CD4-positive, alpha-beta T cell (primary cell): Measurements from ENCODE around the gene ABL1. TPM values are rescaled to one million over a fixed set of nuclear protein-coding genes. Genes with fewer than 3 reads are reported as not detected.

Source experiments
- ATAC-seq: fragments of 200-7000 bp; cut with Tn5 transposase; one replicate; pipeline ENCODE4 v1.10.0; 2022; ENCODE audit warnings: mild to moderate bottlenecking; ENCODE audit not compliant: poor library complexity
- CTCF ChIA-PET: fragments of 350-600 bp; sonication (Branson Sonifier 250); formaldehyde crosslinking; loops from one replicate; lab custom pipeline; 2021; ENCODE audit warnings: antibody characterized with exemption, inconsistent platforms; lab: Charles Lee
- POLR2A ChIA-PET: fragments of 350-600 bp; sonication (Branson Sonifier 250); formaldehyde crosslinking; loops from one replicate; lab custom pipeline; 2021; ENCODE audit warnings: antibody characterized with exemption, inconsistent platforms; lab: Charles Lee
- DNase-seq, 14 experiments: peaks; one replicate each; pipeline ENCODE4 v3.0.0-alpha.2; 2013 to 2020; ENCODE audit warnings: mixed read lengths in 2 of 14
- H3K27ac ChIP-seq, 2 donors: one replicate each; pipeline versions ENCODE4 v1.5.1 to v1.7.0; 2013; ENCODE audit warnings: low read length in 2 of 2, low read depth in 1 of 2, mild to moderate bottlenecking in 1 of 2
- H3K27me3 ChIP-seq, 2 experiments: 1 replicate in 1 of 2; 2 replicates in 1 of 2; pipeline versions ENCODE4 v1.6.1 to v1.7.0; 2013; ENCODE audit warnings: low read length in 2 of 2, control low read depth in 1 of 2, mild to moderate bottlenecking in 1 of 2, moderate library complexity in 1 of 2; ENCODE audit not compliant: insufficient read depth in 2 of 2, control insufficient read depth in 1 of 2
- H3K36me3 ChIP-seq: one replicate; pipeline ENCODE4 v1.6.1; 2013; ENCODE audit warnings: low read length, control low read depth; ENCODE audit not compliant: insufficient read depth
- H3K4me1 ChIP-seq: one replicate; pipeline ENCODE4 v1.6.1; 2013; ENCODE audit warnings: low read length, control low read depth; ENCODE audit not compliant: insufficient read depth
- H3K4me3 ChIP-seq: one replicate; pipeline ENCODE4 v1.5.1; 2013; ENCODE audit warnings: mild to moderate bottlenecking, low read length, moderate library complexity
- H3K9me3 ChIP-seq, 2 experiments: 1 replicate in 1 of 2; 2 replicates in 1 of 2; pipeline versions ENCODE4 v1.6.1 to v1.7.0; 2013; ENCODE audit warnings: low read length in 2 of 2, mild to moderate bottlenecking in 2 of 2, control low read depth in 1 of 2, moderate library complexity in 1 of 2; ENCODE audit not compliant: control insufficient read depth in 1 of 2, insufficient read depth in 1 of 2
- H3K27ac Mint-ChIP-seq: one replicate; pipeline ENCODE4 v1.8.0; 2020; ENCODE audit warnings: mixed read lengths
- H3K27me3 Mint-ChIP-seq: one replicate; pipeline ENCODE4 v1.8.0; 2021; ENCODE audit warnings: mixed read lengths
- H3K36me3 Mint-ChIP-seq: one replicate; pipeline ENCODE4 v1.8.0; 2021; ENCODE audit warnings: low read depth, mixed read lengths
- H3K4me1 Mint-ChIP-seq: one replicate; pipeline ENCODE4 v1.8.0; 2021; ENCODE audit warnings: low read depth, mixed read lengths
- H3K4me3 Mint-ChIP-seq: one replicate; pipeline ENCODE4 v1.8.0; 2020; ENCODE audit warnings: mild to moderate bottlenecking, mixed read lengths
- H3K9me3 Mint-ChIP-seq: one replicate; pipeline ENCODE4 v1.8.0; 2020; ENCODE audit warnings: mixed read lengths
- intact Hi-C, 2 experiments: fragments of 100-400 bp; cut with DNase I in 1 of 2; cut with micrococcal nuclease in 1 of 2; formaldehyde crosslinking; loops; one replicate each; pipeline versions ENCODE4 v1.15.1 to v1.9.0; 2023 to 2025; cut with DNase I, micrococcal nuclease
- total RNA-seq, 174 experiments: library from RNA in 2 of 174; stranded (reverse) in 2 of 174; gene quantifications; one replicate each; pipeline ENCODE4 v1.2.3 and lab custom pipeline; 2021 to 2026
- TF ChIP-seq, protein P1 (sequence below): fragments of 200-600 bp; IDR thresholded peaks from one replicate; pipeline ENCODE4 v1.8.0; 2022; ENCODE audit warnings: antibody characterized with exemption, mild to moderate bottlenecking

Gene ABL1
- total RNA-seq, 2 experiments from 2014 or later: 29.8 to 33.7 TPM

DNA sequence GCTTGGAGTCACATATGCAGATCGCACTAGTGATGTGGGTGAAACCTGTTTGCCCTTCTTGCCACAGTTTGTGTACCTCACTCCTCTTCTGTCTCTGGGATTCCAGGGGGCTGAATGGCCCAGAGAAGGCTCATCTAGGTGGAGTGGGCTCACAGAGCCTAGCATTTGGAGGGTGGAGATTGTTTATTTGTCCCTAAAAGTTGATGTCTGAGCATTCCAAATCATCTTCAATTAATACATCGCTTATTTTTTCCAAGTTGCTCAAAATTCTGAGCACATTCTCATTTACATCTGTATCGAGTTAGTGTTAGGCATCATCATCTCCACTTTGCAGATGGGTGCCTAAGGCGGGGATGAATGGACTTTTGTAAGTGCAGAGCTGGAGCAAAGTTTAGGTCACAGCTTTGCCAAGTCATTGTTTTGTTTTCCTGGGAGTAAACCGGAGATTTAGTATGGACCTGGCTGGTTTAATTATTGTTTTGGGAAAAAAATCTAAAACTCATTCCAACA lies 2.0 kb downstream of the ABL1 start:
- Histone ChIP-seq H3K36me3 (no peaks in the 10 kb centered on the region), H3K27ac (no peak overlapping the region), H3K9me3 (no peaks in the 10 kb centered on the region), H3K27me3 (no peaks in the 10 kb centered on the region), H3K4me3 (no peak overlapping the region), H3K4me1 (peaks cover 23% of the 10 kb centered on the region)
- H3K4me1 Mint-ChIP-seq: peaks cover 70% of the 10 kb centered on the region
- ATAC-seq (no peak), DNase-seq (no peak)
- ChIA-PET CTCF (no interaction called here), POLR2A (no interaction called here)
- TF ChIP-seq, protein P1, sequence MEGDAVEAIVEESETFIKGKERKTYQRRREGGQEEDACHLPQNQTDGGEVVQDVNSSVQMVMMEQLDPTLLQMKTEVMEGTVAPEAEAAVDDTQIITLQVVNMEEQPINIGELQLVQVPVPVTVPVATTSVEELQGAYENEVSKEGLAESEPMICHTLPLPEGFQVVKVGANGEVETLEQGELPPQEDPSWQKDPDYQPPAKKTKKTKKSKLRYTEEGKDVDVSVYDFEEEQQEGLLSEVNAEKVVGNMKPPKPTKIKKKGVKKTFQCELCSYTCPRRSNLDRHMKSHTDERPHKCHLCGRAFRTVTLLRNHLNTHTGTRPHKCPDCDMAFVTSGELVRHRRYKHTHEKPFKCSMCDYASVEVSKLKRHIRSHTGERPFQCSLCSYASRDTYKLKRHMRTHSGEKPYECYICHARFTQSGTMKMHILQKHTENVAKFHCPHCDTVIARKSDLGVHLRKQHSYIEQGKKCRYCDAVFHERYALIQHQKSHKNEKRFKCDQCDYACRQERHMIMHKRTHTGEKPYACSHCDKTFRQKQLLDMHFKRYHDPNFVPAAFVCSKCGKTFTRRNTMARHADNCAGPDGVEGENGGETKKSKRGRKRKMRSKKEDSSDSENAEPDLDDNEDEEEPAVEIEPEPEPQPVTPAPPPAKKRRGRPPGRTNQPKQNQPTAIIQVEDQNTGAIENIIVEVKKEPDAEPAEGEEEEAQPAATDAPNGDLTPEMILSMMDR: no peak
- no peaks in the 10 kb centered on the region for H3K36me3 Mint-ChIP-seq
- H3K4me3 Mint-ChIP-seq: peak overlapping the region; percentile 74
- no peaks in the 10 kb centered on the region for H3K9me3 Mint-ChIP-seq
- no peak overlapping the region for H3K27ac Mint-ChIP-seq
- no peaks in the 10 kb centered on the region for H3K27me3 Mint-ChIP-seq
- intact Hi-C loops: no loop called here

DNA sequence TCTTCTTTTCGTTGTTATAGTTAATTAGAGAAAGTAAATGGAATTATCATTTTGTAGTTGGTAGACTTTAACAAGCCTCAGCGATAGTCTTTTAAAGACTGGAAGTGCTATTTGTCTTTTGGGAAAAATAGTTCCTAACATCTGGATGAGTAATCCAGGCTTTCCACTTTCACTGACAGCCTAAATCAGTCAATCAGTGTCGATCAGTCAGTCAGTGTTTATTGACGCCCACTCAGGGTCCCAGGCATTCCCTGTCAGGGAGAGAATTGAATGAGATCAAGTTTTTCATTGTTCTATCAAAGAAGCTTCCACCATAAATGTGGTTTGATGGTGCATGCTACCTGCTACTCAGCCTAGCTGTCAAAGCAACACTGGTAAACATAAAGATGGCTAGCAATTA lies 2.6 kb downstream of the ABL1 start:
- DNase-seq: no peak
- peak overlapping the region; percentile 48 for H3K4me3 Mint-ChIP-seq

DNA sequence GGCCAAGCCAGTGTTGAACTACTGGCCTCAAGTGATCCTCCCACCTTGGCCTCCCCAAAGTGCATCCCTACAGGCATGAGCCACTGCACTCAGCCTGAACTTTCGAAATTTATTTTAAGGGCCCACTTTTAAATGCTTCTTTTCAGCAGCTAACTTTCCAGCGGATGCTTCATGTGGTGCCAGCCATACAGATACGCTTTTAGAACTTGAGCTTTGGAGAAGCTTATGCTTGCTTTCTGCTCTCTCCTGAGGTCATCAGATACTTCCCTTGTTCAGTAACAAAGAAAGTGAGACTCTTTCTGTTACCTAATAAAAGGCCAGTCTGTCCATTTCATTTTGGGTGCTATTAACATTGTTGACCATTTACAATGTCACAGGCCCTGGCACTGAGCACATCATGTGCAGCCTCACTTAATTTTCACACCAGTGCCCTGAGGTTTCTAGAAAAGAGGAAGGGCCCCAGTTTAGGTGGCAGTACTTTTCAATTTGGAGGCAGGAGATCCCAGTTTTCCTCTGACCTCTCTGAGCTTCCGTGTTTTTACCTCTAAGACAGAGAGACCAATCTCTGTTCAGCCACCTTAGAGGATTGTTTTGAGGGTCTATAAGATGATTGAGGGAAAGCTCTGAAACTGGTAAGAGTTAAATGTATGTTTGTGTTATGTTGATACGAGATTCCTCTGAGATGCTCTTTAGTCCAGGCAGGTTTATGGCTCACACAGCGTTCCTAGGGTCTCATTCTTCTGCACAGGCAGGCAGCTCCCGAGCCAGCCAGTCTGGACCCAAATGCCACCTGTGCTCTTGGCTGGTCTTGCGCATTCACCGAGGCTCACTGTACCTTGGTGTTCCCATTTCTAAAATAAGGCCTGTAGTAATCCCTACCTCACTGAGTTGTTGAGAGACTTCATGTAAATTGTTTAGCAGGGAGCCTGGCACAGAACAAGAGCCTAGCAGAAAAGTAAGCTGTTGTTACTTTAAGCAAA lies 4.4 kb downstream of the ABL1 start:
- H3K4me1 ChIP-seq: peaks cover 11% of the 10 kb centered on the region
- CTCF ChIA-PET: interaction anchor here (0.7 kb wide), 1 partner anchor 126 kb away, joined by 3 read pairs; no protein-coding TSS in a partner anchor
- Mint-ChIP-seq H3K4me1 (peaks cover 74% of the 10 kb centered on the region), H3K9me3 (no peaks in the 10 kb centered on the region), H3K36me3 (no peaks in the 10 kb centered on the region), H3K4me3 (no peak overlapping the region), H3K27me3 (no peaks in the 10 kb centered on the region), H3K27ac (no peak overlapping the region)
- ATAC-seq: no peak
- H3K27me3 ChIP-seq: no peaks in the 10 kb centered on the region
- intact Hi-C loops: no loop called here
- TF ChIP-seq, protein P1: no peak
- H3K4me3 ChIP-seq: no peak overlapping the region
- no peaks in the 10 kb centered on the region for H3K9me3 ChIP-seq
- DNase-seq: no peak
- no peak overlapping the region for H3K27ac ChIP-seq
- POLR2A ChIA-PET: no interaction called here
- no peaks in the 10 kb centered on the region for H3K36me3 ChIP-seq

More for the DNA sequence above, 2.6 kb downstream of the ABL1 start:
- Histone ChIP-seq H3K36me3 (no peaks in the 10 kb centered on the region), H3K27ac (no peak overlapping the region), H3K27me3 (no peaks in the 10 kb centered on the region), H3K4me1 (peaks cover 23% of the 10 kb centered on the region), H3K4me3 (no peak overlapping the region), H3K9me3 (no peaks in the 10 kb centered on the region)
- no peaks in the 10 kb centered on the region for H3K9me3 Mint-ChIP-seq
- POLR2A ChIA-PET: no interaction called here
- H3K27me3 Mint-ChIP-seq: no peaks in the 10 kb centered on the region
- H3K36me3 Mint-ChIP-seq: no peaks in the 10 kb centered on the region
- H3K4me1 Mint-ChIP-seq: peaks cover 71% of the 10 kb centered on the region
- no peak for ATAC-seq
- H3K27ac Mint-ChIP-seq: no peak overlapping the region
- intact Hi-C loops: no loop called here
- TF ChIP-seq, protein P1: no peak
- CTCF ChIA-PET: no interaction called here
